K562 (cell line): Measurements from ENCODE around the gene SOD1. TPM values are rescaled to one million over a fixed set of nuclear protein-coding genes. Genes with fewer than 3 reads are reported as not detected.
A peak's percentile ranks its signal among the peaks of the same experiment; 100 is the strongest.

ENCODE experiments used
- ATAC-seq: fragments of 200-7000 bp; cut with Tn5 transposase; 3 replicates; pipeline ENCODE4 v1.9.1; 2020; ENCODE audit warnings: moderate library complexity
- BruUV-seq: library from RNA; stranded (reverse); fragments of 400-500 nt; replicated peaks from 2 replicates; lab custom pipeline; 2021; lab: Mats Ljungman, UMichigan
- CTCF ChIA-PET: fragments of 300-600 bp; formaldehyde crosslinking; extraction: SDS; loops from one replicate; lab custom pipeline; 2021; ENCODE audit warnings: low intra/inter-chr PET ratio; lab: Yijun Ruan, JAX
- POLR2A ChIA-PET: fragments of 300-600, 350-650 bp; sonication (Branson Sonifier 250); formaldehyde crosslinking; extraction: SDS; loops from one replicate; lab custom pipeline; 2021; ENCODE audit warnings: antibody characterized with exemption, inconsistent platforms; lab: Yijun Ruan, JAX
- DNase-seq, 4 experiments: peaks; one replicate each; pipeline versions ENCODE4 v3.0.0 to v3.0.0-alpha.2; 2011 to 2018; ENCODE audit warnings: low spot score in 3 of 4, mixed read lengths in 3 of 4; ENCODE audit errors: extremely low read depth in 1 of 4
- FAIRE-seq: peaks from 2 replicates; lab custom pipeline; 2011; peaks lifted over from hg19 to GRCh38; lab: Jason Lieb, UNC
- H2AFZ ChIP-seq: 2 replicates; pipeline ENCODE4 v1.6.0; 2011; ENCODE audit warnings: low read depth, low read length, control low read depth, inconsistent platforms
- H3K27ac ChIP-seq: fragments of 200-600 bp; 3 replicates; pipeline ENCODE4 v1.8.0; 2011; ENCODE audit warnings: low read depth, mild to moderate bottlenecking, control low read depth, inconsistent platforms, low read length, moderate library complexity, mixed read lengths; ENCODE audit errors: extremely low read depth
- H3K27me3 ChIP-seq, 2 experiments: fragments of 300-600 bp in 1 of 2; 2 replicates in 1 of 2; 3 replicates in 1 of 2; pipeline versions ENCODE4 v1.6.0 to v1.8.0; 2011; ENCODE audit warnings: inconsistent platforms in 2 of 2, low read length in 2 of 2, mild to moderate bottlenecking in 1 of 2, mixed read lengths in 1 of 2, moderate library complexity in 1 of 2; ENCODE audit not compliant: control insufficient read depth in 2 of 2, insufficient read depth in 2 of 2
- H3K36me3 ChIP-seq: fragments of 300-600 bp; 3 replicates; pipeline ENCODE4 v1.8.0; 2011; ENCODE audit warnings: mild to moderate bottlenecking, low read length, inconsistent platforms; ENCODE audit not compliant: control insufficient read depth, insufficient read depth
- H3K4me1 ChIP-seq, 2 experiments: fragments of 200-600 bp in 1 of 2; replicated peaks in 1 of 2; 2 replicates in 1 of 2; 3 replicates in 1 of 2; pipeline versions ENCODE4 v1.5.1 to v1.8.0; 2011; ENCODE audit warnings: inconsistent platforms in 2 of 2, low read length in 2 of 2, mild to moderate bottlenecking in 1 of 2, mixed read lengths in 1 of 2, moderate library complexity in 1 of 2; ENCODE audit not compliant: control insufficient read depth in 2 of 2, insufficient read depth in 2 of 2
- H3K4me2 ChIP-seq: 2 replicates; pipeline ENCODE4 v1.6.1; 2011; ENCODE audit warnings: low read length, control low read depth, inconsistent platforms, mixed read lengths; ENCODE audit not compliant: insufficient read depth
- H3K4me3 ChIP-seq: fragments of 200-600 bp; sonication (generic), shearing (Covaris generic); 2 replicates; pipeline ENCODE4 v1.5.1; 2016; ENCODE audit warnings: control low read depth, inconsistent platforms
- H3K79me2 ChIP-seq: fragments of 200-600 bp; 3 replicates; pipeline ENCODE4 v1.8.0; 2011; ENCODE audit warnings: low read length, inconsistent platforms; ENCODE audit not compliant: control insufficient read depth, insufficient read depth
- H3K9ac ChIP-seq, 2 experiments: 2 replicates each; pipeline versions ENCODE4 v1.6.0 to v1.6.1; 2011; ENCODE audit warnings: low read depth in 2 of 2, low read length in 2 of 2, control low read depth in 1 of 2, inconsistent platforms in 1 of 2, mild to moderate bottlenecking in 1 of 2, mixed read lengths in 1 of 2; ENCODE audit not compliant: insufficient read depth in 1 of 2
- H3K9me1 ChIP-seq: one replicate; pipeline ENCODE4 v1.6.0; 2011; ENCODE audit warnings: inconsistent platforms, mild to moderate bottlenecking, low read length, moderate library complexity; ENCODE audit not compliant: control insufficient read depth, insufficient read depth
- H3K9me3 ChIP-seq: replicated peaks from 2 replicates; pipeline ENCODE4 v1.5.1; 2011; ENCODE audit warnings: low read depth, low read length, inconsistent platforms; ENCODE audit not compliant: control insufficient read depth, insufficient read depth
- H4K20me1 ChIP-seq: replicated peaks from 2 replicates; pipeline ENCODE4 v1.6.1; 2011; ENCODE audit warnings: low read length, inconsistent platforms, mixed read lengths; ENCODE audit not compliant: control insufficient read depth, insufficient read depth
- ESRRB ChIP-seq: fragments of 250-450 bp; sonication (Bioruptor Pico); IDR thresholded peaks from 2 replicates; pipeline ENCODE4 v1.5.0; 2020; ENCODE audit warnings: mild to moderate bottlenecking, moderate library complexity, borderline replicate concordance
- FOXA3 ChIP-seq, 2 experiments: fragments of 450-650 bp in 1 of 2; sonication (generic) in 1 of 2; formaldehyde crosslinking; IDR thresholded peaks in 1 of 2; conservative IDR thresholded peaks in 1 of 2; 2 replicates each; pipeline versions ENCODE4 v1.4.0 to v1.8.0; 2020 to 2022; ENCODE audit warnings: mild to moderate bottlenecking in 2 of 2, missing genetic modification reagents in 1 of 2
- GTF2E2 ChIP-seq: fragments of 200-800 bp; sonication (Bioruptor generic); IDR thresholded peaks from 2 replicates; pipeline ENCODE4 v1.6.1; 2016; ENCODE audit warnings: missing genetic modification characterization, missing compliant biosample characterization
- HDAC2 ChIP-seq: fragments of 450-650 bp; IDR thresholded peaks from 2 replicates; pipeline ENCODE4 v1.6.1; 2016; ENCODE audit warnings: mild to moderate bottlenecking
- KAT8 ChIP-seq: fragments of 450-650 bp; IDR thresholded peaks from 2 replicates; pipeline ENCODE4 v1.6.1; 2016; ENCODE audit warnings: low read depth, mild to moderate bottlenecking
- KLF13 ChIP-seq: fragments of 450-650 bp; IDR thresholded peaks from 2 replicates; pipeline ENCODE4 v1.6.1; 2016; ENCODE audit warnings: missing genetic modification characterization, low read depth, mild to moderate bottlenecking, missing compliant biosample characterization, moderate library complexity, borderline replicate concordance
- MEIS2 ChIP-seq: fragments of 450-650 bp; IDR thresholded peaks from 2 replicates; pipeline ENCODE4 v1.6.1; 2014; ENCODE audit warnings: mild to moderate bottlenecking; ENCODE audit not compliant: partially characterized antibody
- NRF1 ChIP-seq, 2 experiments: fragments of 450-650 bp; IDR thresholded peaks in 1 of 2; conservative IDR thresholded peaks in 1 of 2; 2 replicates each; pipeline ENCODE4 v1.6.1; 2014; ENCODE audit warnings: mild to moderate bottlenecking in 2 of 2
- POLR2AphosphoS5 ChIP-seq: IDR thresholded peaks from 2 replicates; pipeline ENCODE4 v1.6.1; 2011; ENCODE audit warnings: mild to moderate bottlenecking, low read depth, low read length, moderate library complexity; ENCODE audit not compliant: control insufficient read depth, insufficient read depth
- RBM25 ChIP-seq: fragments of 200-400 bp; formaldehyde crosslinking; IDR thresholded peaks from 2 replicates; pipeline ENCODE4 v1.6.1; 2018; ENCODE audit warnings: low read length, low read depth, moderate library complexity; ENCODE audit not compliant: severe bottlenecking
- SMARCA4 ChIP-seq: fragments of 450-650 bp; IDR thresholded peaks from 2 replicates; pipeline ENCODE4 v1.6.1; 2016
- SNRNP70 ChIP-seq: fragments of 200-400 bp; formaldehyde crosslinking; optimal IDR thresholded peaks from 2 replicates; pipeline ENCODE3; 2017; ENCODE audit warnings: low read depth, low read length
- TOE1 ChIP-seq, 2 experiments: fragments of 450-650 bp in 1 of 2; sonication (generic) in 1 of 2; formaldehyde crosslinking in 1 of 2; IDR thresholded peaks; 2 replicates each; pipeline versions ENCODE4 v1.7.1 to v1.8.0; 2016 to 2022; ENCODE audit warnings: borderline replicate concordance in 2 of 2, mild to moderate bottlenecking in 2 of 2, antibody characterized with exemption in 1 of 2, inconsistent platforms in 1 of 2, low read depth in 1 of 2, missing genetic modification reagents in 1 of 2, moderate library complexity in 1 of 2
- YY1 ChIP-seq, 3 experiments: IDR thresholded peaks; 2 replicates each; pipeline ENCODE4 v1.6.1; 2011; ENCODE audit warnings: low read length in 2 of 3, mild to moderate bottlenecking in 2 of 3, moderate library complexity in 2 of 3, borderline replicate concordance in 1 of 3, control low read depth in 1 of 3, low read depth in 1 of 3; ENCODE audit not compliant: insufficient read depth in 3 of 3, insufficient replicate concordance in 2 of 3, control insufficient read depth in 1 of 3, insufficient read length in 1 of 3; ENCODE audit errors: extremely low read depth in 1 of 3
- ZNF431 ChIP-seq: sonication (generic); formaldehyde crosslinking; IDR thresholded peaks from 2 replicates; pipeline ENCODE4 v1.8.0; 2022; ENCODE audit warnings: mild to moderate bottlenecking, missing genetic modification reagents
- ZNF561 ChIP-seq: fragments of 450-650 bp; formaldehyde crosslinking; conservative IDR thresholded peaks from 2 replicates; pipeline ENCODE4 v1.4.0; 2020; ENCODE audit warnings: mild to moderate bottlenecking, moderate library complexity
- ZNF695 ChIP-seq: fragments of 450-650 bp; formaldehyde crosslinking; IDR thresholded peaks from 2 replicates; pipeline ENCODE4 v1.4.0; 2020; ENCODE audit warnings: mild to moderate bottlenecking, moderate library complexity
- WGBS: fragments of 100-300 bp; shearing (Covaris generic); methylation state at CpG from one replicate; pipeline ENCODE4 v1.1.6; 2016; ENCODE audit warnings: low coverage, mixed read lengths; ENCODE audit not compliant: insufficient coverage; ENCODE audit errors: missing lambda C conversion rate; 5-methylcytosine and 5-hydroxymethylcytosine counted together
- in situ Hi-C: fragments of 300-500 bp; cut with MboI; formaldehyde crosslinking; loops from 4 replicates; pipeline ENCODE4 v1.15.0; 2018; ENCODE audit warnings: inconsistent platforms, mixed read lengths
- intact Hi-C: fragments of 100-400 bp; cut with micrococcal nuclease; formaldehyde crosslinking; loops from 2 replicates; pipeline ENCODE4 v1.14.2; 2022
- polyA plus RNA-seq, 8 experiments: library from polyadenylated mRNA; depleted of rRNA in 4 of 8; stranded (reverse) in 5 of 8; unstranded in 3 of 8; fragments of >200 nt; fragmentation: Nextera tagmentation in 2 of 8; fragmentation: Illumina TruSeq in 1 of 8; extraction: Ambion mirVana in 2 of 8; extraction: Trizol in 1 of 8; gene quantifications; 2 replicates each; pipeline versions ENCODE4 v1.2.1 to v1.2.3, GENCODE V29; 2011 to 2014; ENCODE audit warnings: inconsistent platforms in 1 of 8, missing spikeins in 1 of 8
- total RNA-seq, 7 experiments: library from RNA; depleted of rRNA in 6 of 7; stranded (reverse); fragments of >200 nt in 6 of 7; fragmentation: Illumina TruSeq in 2 of 7; extraction: Trizol in 2 of 7; gene quantifications; 2 replicates each; pipeline versions ENCODE4 v1.2.1 to v1.2.3, GENCODE V29; 2011 to 2021; ENCODE audit warnings: low replicate concordance in 1 of 7
- TF ChIP-seq, protein P1 (sequence below): sonication (generic); IDR thresholded peaks from 2 replicates; pipeline ENCODE4 v1.6.1; 2016
- TF ChIP-seq, protein P2 (sequence below): fragments of 250-450 bp; sonication (Bioruptor Pico); IDR thresholded peaks from 2 replicates; pipeline ENCODE4 v1.6.1; 2021; ENCODE audit warnings: mild to moderate bottlenecking

Gene SOD1
- total and polyA plus RNA-seq, 9 of the 15 experiments (the other 6 are each of a cell fraction or from before 2014, with no cell fraction given) = 452 to 1,409 (median 633) TPM

DNA sequence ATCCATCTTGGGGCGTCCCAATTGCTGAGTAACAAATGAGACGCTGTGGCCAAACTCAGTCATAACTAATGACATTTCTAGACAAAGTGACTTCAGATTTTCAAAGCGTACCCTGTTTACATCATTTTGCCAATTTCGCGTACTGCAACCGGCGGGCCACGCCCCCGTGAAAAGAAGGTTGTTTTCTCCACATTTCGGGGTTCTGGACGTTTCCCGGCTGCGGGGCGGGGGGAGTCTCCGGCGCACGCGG lies 282 bp upstream of the SOD1 start:
- Histone ChIP-seq H3K36me3 (peaks cover 32% of the 10 kb centered on the region), H3K27ac (peak overlapping the region; percentile 96), H3K9me1 (no peaks in the 10 kb centered on the region), H3K79me2 (peaks cover 46% of the 10 kb centered on the region), H3K4me1 (peaks cover 17 to 28% of the 10 kb centered on the region in 2 experiments; a peak in 4 of 5 replicates), H3K27me3 (no peaks in the 10 kb centered on the region), H3K4me3 (peak overlapping the region; percentile 71), H3K9ac (peak overlapping the region; percentile 77 to 90; a peak in 3 of 4 replicates), H4K20me1 (peaks cover 17% of the 10 kb centered on the region; the same call in 1 of the 2 replicates), H3K9me3 (no peaks in the 10 kb centered on the region), H2AFZ (peak overlapping the region; percentile 96), H3K4me2 (peak overlapping the region; percentile 98)
- CTCF ChIA-PET = no interaction called here
- intact Hi-C loops (no loop called here), in situ Hi-C loops (no loop called here)
- FAIRE-seq (no peak), ATAC-seq (peak; percentile 27), DNase-seq (peak in 1 of 4 experiments; percentile 44)
- POLR2A ChIA-PET = interaction anchor here (1.0 kb wide), 1 partner anchor 70 kb away, joined by 3 read pairs; no protein-coding TSS in a partner anchor
- BruUV-seq = no TSS peak
- under 1% methylated on average over 16 of the region's 18 CpGs for WGBS
- no peak for TF ChIP-seq FOXA3 (CRISPR knock-in tag; conservative IDR thresholded peaks at IDR 0.05 in 1 of 2, IDR thresholded peaks at IDR 0.05 in 1 of 2)
- TF ChIP-seq YY1 (IDR thresholded peaks at IDR 0.05; ENCODE audit: borderline replicate concordance in 1 of 3, control insufficient read depth in 1 of 3, extremely low read depth in 1 of 3, insufficient read depth in 3 of 3, insufficient read length in 1 of 3, insufficient replicate concordance in 2 of 3, low read depth in 1 of 3, low read length in 2 of 3) = peak in 2 of 3 experiments; percentile 18 to 81
- peak; percentile 29; the same call in 1 of the 2 replicates for TF ChIP-seq SMARCA4
- TF ChIP-seq, protein P1, sequence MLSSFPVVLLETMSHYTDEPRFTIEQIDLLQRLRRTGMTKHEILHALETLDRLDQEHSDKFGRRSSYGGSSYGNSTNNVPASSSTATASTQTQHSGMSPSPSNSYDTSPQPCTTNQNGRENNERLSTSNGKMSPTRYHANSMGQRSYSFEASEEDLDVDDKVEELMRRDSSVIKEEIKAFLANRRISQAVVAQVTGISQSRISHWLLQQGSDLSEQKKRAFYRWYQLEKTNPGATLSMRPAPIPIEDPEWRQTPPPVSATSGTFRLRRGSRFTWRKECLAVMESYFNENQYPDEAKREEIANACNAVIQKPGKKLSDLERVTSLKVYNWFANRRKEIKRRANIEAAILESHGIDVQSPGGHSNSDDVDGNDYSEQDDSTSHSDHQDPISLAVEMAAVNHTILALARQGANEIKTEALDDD = peak; percentile 34; the same call in 1 of the 2 replicates
- no peak for TF ChIP-seq ZNF695
- TF ChIP-seq GTF2E2 = peak; percentile 82; the same call in 1 of the 2 replicates
- peak in 1 of 2 experiments; percentile 89; a peak in 3 of 4 replicates for TF ChIP-seq NRF1 (conservative IDR thresholded peaks at IDR 0.05 in 1 of 2, IDR thresholded peaks at IDR 0.05 in 1 of 2)
- no peak for TF ChIP-seq SNRNP70
- TF ChIP-seq MEIS2 = peak; percentile 42
- peak; percentile 85; the same call in 1 of the 2 replicates for TF ChIP-seq KLF13 (tag)
- TF ChIP-seq, protein P2, sequence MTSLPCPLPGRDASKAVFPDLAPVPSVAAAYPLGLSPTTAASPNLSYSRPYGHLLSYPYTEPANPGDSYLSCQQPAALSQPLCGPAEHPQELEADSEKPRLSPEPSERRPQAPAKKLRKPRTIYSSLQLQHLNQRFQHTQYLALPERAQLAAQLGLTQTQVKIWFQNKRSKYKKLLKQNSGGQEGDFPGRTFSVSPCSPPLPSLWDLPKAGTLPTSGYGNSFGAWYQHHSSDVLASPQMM = no peak
- 0 out of 2 replicates have a peak, but pooled peaks have one; percentile 30 for TF ChIP-seq ZNF431
- TF ChIP-seq POLR2AphosphoS5 = no peak
- TF ChIP-seq HDAC2 = peak; percentile 56; the same call in 1 of the 2 replicates
- TF ChIP-seq ESRRB (CRISPR knock-in tag) = no peak
- no peak for TF ChIP-seq ZNF561 (CRISPR knock-in tag)
- TF ChIP-seq KAT8 = 0 out of 2 replicates have a peak, but pooled peaks have one; percentile 5
- no peak for TF ChIP-seq RBM25
- peak; percentile 55; the same call in 1 of the 2 replicates for TF ChIP-seq TOE1 (IDR thresholded peaks at IDR 0.05; ENCODE audit: borderline replicate concordance)
- TF ChIP-seq TOE1 (CRISPR knock-in tag; IDR thresholded peaks at IDR 0.05; ENCODE audit: borderline replicate concordance, low read depth) = no peak
